OCI-LY7 (cell line): ENCODE results near the gene FNDC3A. TPM values are rescaled to one million over a fixed set of nuclear protein-coding genes. Genes with fewer than 3 reads are reported as not detected.

Experiments used
- BruUV-seq: library from RNA; stranded (reverse); fragments of 400-500 nt; replicated peaks from 2 replicates; lab custom pipeline; 2021; lab: Mats Ljungman, UMichigan
- CTCF ChIA-PET: fragments of 300-600 bp; sonication (Branson Sonifier 250); formaldehyde crosslinking; loops from one replicate; lab custom pipeline; 2022; ENCODE audit warnings: antibody characterized with exemption; ENCODE audit not compliant: unreplicated experiment; lab: Charles Lee
- POLR2A ChIA-PET: fragments of 300-600 bp; sonication (Branson Sonifier 250); formaldehyde crosslinking; loops from one replicate; lab custom pipeline; 2022; ENCODE audit warnings: antibody characterized with exemption; lab: Charles Lee
- DNase-seq: peaks from one replicate; pipeline ENCODE4 v3.0.0-alpha.2; 2015; ENCODE audit warnings: low spot score
- H2AFZ ChIP-seq: fragments of 200-600 bp; sonication (generic), shearing (Covaris generic); 2 replicates; pipeline ENCODE4 v1.6.1; 2014; ENCODE audit warnings: mild to moderate bottlenecking, antibody characterized with exemption, low read length, moderate library complexity
- H3K27ac ChIP-seq: fragments of 200-600 bp; sonication (generic); 2 replicates; pipeline ENCODE4 v1.5.1; 2014; ENCODE audit warnings: mixed run types, low read depth, mild to moderate bottlenecking, moderate library complexity, low read length, inconsistent platforms; ENCODE audit not compliant: poor library complexity, severe bottlenecking
- H3K36me3 ChIP-seq: fragments of 200-600 bp; sonication (generic); 2 replicates; pipeline ENCODE4 v1.6.1; 2014; ENCODE audit warnings: mild to moderate bottlenecking, antibody characterized with exemption, low read length, moderate library complexity, mixed read lengths; ENCODE audit not compliant: insufficient read depth
- H3K4me1 ChIP-seq: fragments of 200-600 bp; sonication (generic); 2 replicates; pipeline ENCODE4 v1.5.1; 2014; ENCODE audit warnings: mild to moderate bottlenecking, low read length; ENCODE audit not compliant: insufficient read depth, poor library complexity, severe bottlenecking
- H3K4me2 ChIP-seq: fragments of 200-600 bp; sonication (generic); 2 replicates; pipeline ENCODE4 v1.6.1; 2014; ENCODE audit warnings: mild to moderate bottlenecking, low read length
- H3K4me3 ChIP-seq: fragments of 200-600 bp; sonication (generic); 2 replicates; pipeline ENCODE4 v1.5.1; 2014; ENCODE audit warnings: mild to moderate bottlenecking, low read depth, low read length; ENCODE audit not compliant: poor library complexity, severe bottlenecking
- H3K79me2 ChIP-seq: fragments of 200-600 bp; sonication (generic); 2 replicates; pipeline ENCODE4 v1.6.1; 2016; ENCODE audit warnings: low read depth, mild to moderate bottlenecking, low read length, moderate library complexity, mixed read lengths; ENCODE audit not compliant: insufficient read depth
- H3K9me2 ChIP-seq: fragments of 200-600 bp; sonication (generic); 2 replicates; pipeline ENCODE4 v1.6.1; 2016; ENCODE audit warnings: mild to moderate bottlenecking, low read length, mixed read lengths; ENCODE audit not compliant: insufficient read depth
- H3K9me3 ChIP-seq: fragments of 200-600 bp; sonication (generic); 2 replicates; pipeline ENCODE4 v1.6.1; 2014; ENCODE audit warnings: mild to moderate bottlenecking, mixed run types, low read length, mixed read lengths
- H4K20me1 ChIP-seq: fragments of 200-600 bp; sonication (generic); 2 replicates; pipeline ENCODE4 v1.6.1; 2014; ENCODE audit warnings: mild to moderate bottlenecking, antibody characterized with exemption, low read length, moderate library complexity, mixed read lengths; ENCODE audit not compliant: insufficient read depth
- CTCF ChIP-seq: fragments of 200-600 bp; sonication (generic); conservative IDR thresholded peaks from 2 replicates; pipeline ENCODE4 v1.5.1; 2014; ENCODE audit warnings: mild to moderate bottlenecking, antibody characterized with exemption, low read length, moderate library complexity, mixed read lengths
- EZH2phosphoT487 ChIP-seq: fragments of 200-600 bp; sonication (generic); IDR thresholded peaks from 2 replicates; pipeline ENCODE4 v1.6.1; 2018; ENCODE audit warnings: low read depth, borderline replicate concordance, mild to moderate bottlenecking, mixed run types, antibody characterized with exemption, low read length, moderate library complexity, mixed read lengths
- intact Hi-C: fragments of 100-400 bp; cut with micrococcal nuclease; formaldehyde crosslinking; loops from one replicate; pipeline ENCODE4 v1.10.0; 2022; ENCODE audit not compliant: unreplicated experiment
- total RNA-seq, 2 experiments: library from RNA; depleted of rRNA in 1 of 2; stranded (reverse); fragments of >200 nt in 1 of 2; shearing (Covaris generic) in 1 of 2; gene quantifications; 2 replicates each; pipeline ENCODE4 v1.2.3, GENCODE V29; 2014 to 2022

FNDC3A gene
- total RNA-seq, 2 experiments from 2014 or later = 38.7 to 59.6 TPM

- no peak overlapping the region for H2AFZ ChIP-seq
- intact Hi-C loops = no loop called here
These were observed 21.6 kb upstream of the FNDC3A start for GRCh38 chr13:48954081-48954480.

GRCh38 chr13:48955536-48955935 is 20.2 kb upstream of the FNDC3A start:
- no peaks in the 10 kb centered on the region for H3K36me3 ChIP-seq
- no peak overlapping the region for H3K4me2 ChIP-seq
- H3K27ac ChIP-seq = no peak overlapping the region
- H3K9me2 ChIP-seq = no peaks in the 10 kb centered on the region
- H4K20me1 ChIP-seq = no peaks in the 10 kb centered on the region
- no peaks in the 10 kb centered on the region for H3K79me2 ChIP-seq
- no peak overlapping the region for H2AFZ ChIP-seq
- H3K4me3 ChIP-seq = no peak overlapping the region
- no peak for DNase-seq
- intact Hi-C loops = no loop called here
- H3K9me3 ChIP-seq = no peaks in the 10 kb centered on the region
- BruUV-seq = no TSS peak
- CTCF ChIA-PET = interaction anchor here (0.5 kb wide), 1 partner anchor 20 kb away, joined by 3 read pairs; the partner anchor contains the start of gene FNDC3A
- H3K4me1 ChIP-seq = no peaks in the 10 kb centered on the region
- TF ChIP-seq EZH2phosphoT487 = no peak
- no peak for TF ChIP-seq CTCF
- POLR2A ChIA-PET = interaction anchor here (1.4 kb wide), 1 partner anchor 12 kb away, joined by 5 read pairs; no protein-coding TSS in a partner anchor

More at GRCh38 chr13:48954081-48954480, 21.6 kb upstream of the FNDC3A start:
- DNase-seq = no peak
- TF ChIP-seq CTCF (no peak), EZH2phosphoT487 (no peak)
- Histone ChIP-seq H3K9me2 (no peaks in the 10 kb centered on the region), H3K9me3 (no peaks in the 10 kb centered on the region), H3K27ac (no peak overlapping the region), H3K79me2 (no peaks in the 10 kb centered on the region), H3K36me3 (no peaks in the 10 kb centered on the region), H3K4me2 (no peak overlapping the region), H3K4me3 (no peak overlapping the region), H4K20me1 (no peaks in the 10 kb centered on the region), H3K4me1 (no peaks in the 10 kb centered on the region)
- ChIA-PET CTCF (no interaction called here), POLR2A (interaction anchor here (0.6 kb wide), 1 partner anchor 75 kb away, joined by 3 read pairs; no protein-coding TSS in a partner anchor)
- BruUV-seq = no TSS peak

GRCh38 chr13:48961379-48961778 is 14.3 kb upstream of the FNDC3A start:
- H3K27ac ChIP-seq = no peak overlapping the region
- H4K20me1 ChIP-seq = no peaks in the 10 kb centered on the region
- no peak for DNase-seq
- H3K9me3 ChIP-seq = no peaks in the 10 kb centered on the region
- intact Hi-C loops = no loop called here
- no peak overlapping the region for H2AFZ ChIP-seq
- H3K79me2 ChIP-seq = no peaks in the 10 kb centered on the region
- CTCF ChIA-PET = no interaction called here
- H3K4me1 ChIP-seq = no peaks in the 10 kb centered on the region
- no peaks in the 10 kb centered on the region for H3K36me3 ChIP-seq
- BruUV-seq = no TSS peak
- TF ChIP-seq EZH2phosphoT487 (no peak), CTCF (no peak)
- H3K4me2 ChIP-seq = no peak overlapping the region
- H3K9me2 ChIP-seq = no peaks in the 10 kb centered on the region
- POLR2A ChIA-PET = no interaction called here
- no peak overlapping the region for H3K4me3 ChIP-seq
